SH-SY5Y (cell line): Measurements from ENCODE around the gene AGXT.

Source experiments
- GATA2 ChIP-seq: IDR thresholded peaks from 2 replicates; pipeline ENCODE4 v1.6.1; 2011; ENCODE audit warnings: mild to moderate bottlenecking, low read depth, low read length
- GATA3 ChIP-seq: IDR thresholded peaks from 2 replicates; pipeline ENCODE4 v1.6.1; 2011; ENCODE audit warnings: low read depth, mild to moderate bottlenecking, low read length, moderate library complexity

- TF ChIP-seq GATA2 (no peak), GATA3 (no peak)
These were observed 43.1 kb upstream of the AGXT start for GRCh38 chr2:240825476-240825875.
